Activated CD4-positive, alpha-beta T cell treated with anti-CD3 and anti-CD28 coated beads for 1 hour (primary cell): ENCODE data around the gene MICALL1.

Source experiments
- DNase-seq: peaks from one replicate; pipeline ENCODE4 v3.0.0-alpha.2; 2020

Gene MICALL1

GRCh38 chr22:37905534-37906363, at the start of gene MICALL1:
Gene MICALL1 (plus strand): TSS chr22:37906297. CDS start chr22:37906423, 126 bp downstream.
- peak; percentile 43 for DNase-seq

- no peak for DNase-seq
Observed at GRCh38 chr22:37860796-37861421, 45.2 kb upstream of the MICALL1 start.

- DNase-seq, result no peak
Observed at GRCh38 chr22:37862570-37863325, 43.3 kb upstream of the MICALL1 start.

- no peak for DNase-seq
Observed at GRCh38 chr22:37865510-37865909, 40.6 kb upstream of the MICALL1 start.

GRCh38 chr22:37870273-37870672, 35.8 kb upstream of the MICALL1 start:
- no peak for DNase-seq

- no peak for DNase-seq
Observed at GRCh38 chr22:37880668-37881440, 25.2 kb upstream of the MICALL1 start.

- DNase-seq, result no peak
Observed at GRCh38 chr22:37884420-37884819, 21.7 kb upstream of the MICALL1 start.

- no peak for DNase-seq
Observed at GRCh38 chr22:37887584-37888378, 18.3 kb upstream of the MICALL1 start.

- no peak for DNase-seq
Observed at GRCh38 chr22:37891926-37892325, 14.2 kb upstream of the MICALL1 start.

- no peak for DNase-seq
Observed at GRCh38 chr22:37892566-37893335, 13.3 kb upstream of the MICALL1 start.

GRCh38 chr22:37893583-37893983, 12.5 kb upstream of the MICALL1 start:
- no peak for DNase-seq

- no peak for DNase-seq
Observed at GRCh38 chr22:37894939-37895670, 11.0 kb upstream of the MICALL1 start.

- peak; percentile 12 for DNase-seq
Observed at GRCh38 chr22:37896181-37896592, 9.9 kb upstream of the MICALL1 start.

- DNase-seq, result no peak
Observed at GRCh38 chr22:37896939-37897338, 9.2 kb upstream of the MICALL1 start.

- DNase-seq, result no peak
Observed at GRCh38 chr22:37897807-37898206, 8.3 kb upstream of the MICALL1 start.

- DNase-seq, result no peak
Observed at GRCh38 chr22:37898441-37899181, 7.5 kb upstream of the MICALL1 start.

GRCh38 chr22:37904572-37905533, 1.2 kb upstream of the MICALL1 start:
- no peak for DNase-seq

GRCh38 chr22:37906364-37907008, 389 bp downstream of the MICALL1 start:
- DNase-seq, result peak; percentile 17
